ENCODE measurements around the gene SERPINA4.

Gene SERPINA4

DNA sequence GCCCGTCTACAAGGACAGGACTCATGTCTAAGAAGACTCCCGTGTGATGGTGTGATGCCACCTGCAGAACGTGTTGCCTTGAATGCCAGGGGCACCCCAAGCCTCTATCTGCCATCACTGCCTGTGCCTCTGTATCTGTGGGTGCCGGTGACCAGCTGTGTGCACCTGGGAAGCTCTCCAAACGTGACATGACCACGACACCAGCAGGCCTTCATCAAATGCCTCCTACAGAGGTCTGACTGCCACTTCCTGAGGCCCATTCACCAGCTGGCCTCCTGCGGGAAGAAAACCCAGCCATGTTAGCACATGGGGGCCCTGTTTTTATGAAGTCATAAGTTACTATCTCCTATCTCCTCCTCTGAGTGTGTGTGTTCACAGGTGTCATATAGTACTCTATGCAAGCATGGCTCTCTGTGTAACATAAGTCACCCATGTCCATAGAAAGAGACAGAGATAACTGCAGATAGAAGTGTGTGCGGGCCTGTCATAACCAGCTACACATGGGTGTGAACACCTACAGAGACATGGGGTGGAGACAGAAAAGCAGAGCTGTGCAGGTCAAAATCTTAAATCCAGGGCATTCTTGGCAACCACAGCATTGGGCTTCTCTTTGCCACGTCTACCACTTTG lies 18.3 kb upstream of the SERPINA4 start:
- no peak for DNase-seq (ENCODE audit: low read depth in 2 of 3, low spot score in 1 of 3)

DNA sequence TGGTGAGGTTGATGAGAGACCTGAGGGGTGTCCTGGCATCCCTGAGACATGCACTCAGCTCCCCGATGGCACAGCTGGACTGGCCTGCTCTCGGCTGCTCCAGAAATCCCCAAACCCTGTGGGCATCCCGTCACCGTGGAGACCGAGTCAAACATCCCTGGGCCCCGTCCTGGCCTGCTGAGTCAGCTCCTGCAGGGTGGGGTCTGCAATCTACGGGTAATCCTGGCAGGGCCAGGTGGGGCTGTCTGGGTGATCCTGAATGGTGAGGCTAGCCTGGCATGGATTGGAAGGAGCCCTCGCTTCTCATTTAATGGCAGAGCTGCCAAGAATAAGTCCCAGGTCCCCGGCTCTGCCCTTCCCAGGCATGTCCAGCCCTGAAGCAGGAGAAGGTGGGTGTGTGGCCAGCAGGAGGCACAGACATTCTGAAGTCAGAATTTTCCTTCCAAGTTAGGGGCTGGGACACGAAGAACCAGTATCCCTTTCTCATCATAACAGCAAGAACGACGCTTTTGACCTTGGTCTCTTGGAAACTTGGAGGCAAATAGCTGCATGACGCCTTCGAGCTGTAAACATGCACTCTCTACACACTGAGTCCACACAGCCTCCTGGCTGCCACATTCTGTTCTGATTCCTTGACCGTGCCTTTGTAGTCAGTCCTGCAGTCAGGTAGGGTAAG lies 17.7 kb upstream of the SERPINA4 start:
- DNase-seq (ENCODE audit: low read depth in 2 of 3, low spot score in 1 of 3) = no peak

DNA sequence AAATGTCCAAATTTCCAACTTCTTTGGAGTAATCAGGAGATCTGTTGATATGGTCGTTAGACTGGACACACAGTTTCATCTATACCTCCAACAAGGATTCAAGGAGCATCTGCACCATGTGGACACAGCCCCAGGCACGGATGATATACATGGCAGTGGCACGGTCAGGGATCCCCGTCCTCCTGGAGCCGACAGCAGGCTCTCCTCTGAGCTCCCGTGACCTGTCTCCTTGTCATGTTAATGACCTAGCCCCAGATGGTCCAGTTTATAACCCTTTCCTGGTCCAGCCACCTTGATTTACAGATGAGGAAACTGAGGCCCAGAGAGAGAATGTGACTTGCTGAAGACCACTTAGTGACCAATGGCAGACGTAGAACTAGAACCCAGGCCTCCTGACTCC lies 16.5 kb upstream of the SERPINA4 start:
- DNase-seq (ENCODE audit: low read depth in 2 of 3, low spot score in 1 of 3) = no peak

DNA sequence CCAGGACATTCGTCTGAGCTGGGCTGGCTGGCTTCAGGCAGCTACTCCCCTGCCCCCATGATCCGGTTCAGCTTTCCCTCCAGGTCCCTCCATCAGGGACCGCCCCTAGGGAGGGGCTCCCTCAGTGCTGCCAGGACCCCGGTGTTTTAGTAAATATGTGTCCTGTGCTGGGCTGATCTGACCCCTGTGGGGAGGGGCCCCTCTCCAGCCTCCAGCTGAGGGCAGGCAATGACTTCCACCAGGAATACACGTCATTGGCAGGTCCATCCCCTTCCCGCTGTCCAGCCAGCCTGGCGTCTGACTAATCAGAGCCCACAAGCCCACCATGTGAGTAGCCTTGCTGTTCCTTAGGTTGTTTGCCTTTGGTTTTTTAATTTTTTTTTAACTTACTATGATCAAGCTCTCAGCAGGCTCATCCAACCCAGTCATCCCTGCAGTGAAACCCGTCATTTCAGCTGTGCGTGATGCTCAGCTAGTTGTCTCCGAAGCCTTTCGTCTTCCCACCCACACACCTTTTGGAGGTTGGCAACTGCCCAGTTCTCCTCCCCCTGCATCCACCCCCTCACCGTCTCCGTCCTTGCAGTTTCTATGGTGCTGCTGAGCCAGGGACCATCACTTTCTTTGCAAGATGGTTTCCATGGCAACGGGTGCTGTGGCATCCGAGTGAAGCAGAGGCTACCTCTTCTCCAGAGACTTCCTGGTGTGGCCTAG lies 16.0 kb upstream of the SERPINA4 start:
- DNase-seq (ENCODE audit: low read depth in 2 of 3, low spot score in 1 of 3) = no peak

DNA sequence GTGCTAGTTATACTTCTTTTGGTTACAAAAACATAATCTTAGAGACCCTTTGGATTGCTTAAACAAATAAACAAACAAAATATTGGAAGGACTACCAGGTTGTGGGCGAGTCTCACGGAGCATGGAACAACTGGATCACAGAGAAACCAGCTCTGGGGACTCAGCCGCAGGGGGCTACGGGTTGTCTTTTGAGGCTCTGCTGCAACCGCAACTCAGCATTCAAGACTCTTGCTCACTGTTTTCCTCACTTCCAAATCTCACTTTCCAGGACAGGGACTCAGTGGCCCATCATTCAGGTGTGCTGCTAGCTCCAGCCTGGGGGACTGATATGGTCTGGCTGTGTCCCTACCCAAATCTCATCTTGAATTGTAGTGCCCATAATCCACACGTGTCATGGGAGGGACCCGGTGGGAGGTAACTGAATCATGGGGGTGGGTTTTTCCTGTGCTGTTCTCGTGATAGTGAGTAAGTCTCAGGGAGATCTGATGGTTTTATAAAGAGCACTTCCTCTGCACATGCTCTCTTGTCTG lies 14.0 kb upstream of the SERPINA4 start:
- no peak for DNase-seq (ENCODE audit: low read depth in 2 of 3, low spot score in 1 of 3)

DNA sequence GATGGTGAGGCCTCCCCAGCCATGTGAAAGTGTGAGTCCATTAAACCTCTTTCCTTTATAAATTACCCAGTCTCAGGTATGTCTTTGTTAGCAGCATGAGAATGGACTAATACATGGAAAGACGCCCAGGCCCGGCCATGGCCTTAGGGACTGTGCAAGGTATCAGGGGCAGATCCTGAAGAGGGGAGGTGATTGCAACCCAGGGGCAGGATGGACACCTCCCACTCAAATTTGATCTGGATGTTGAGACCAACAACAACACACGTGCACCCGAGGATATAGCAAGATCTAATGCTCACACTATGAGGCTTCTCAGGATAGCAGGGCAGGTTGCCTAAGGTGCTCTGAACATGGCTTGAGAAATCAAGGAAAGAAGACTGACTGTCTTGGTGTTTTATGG lies 13.5 kb upstream of the SERPINA4 start:
- DNase-seq (ENCODE audit: low read depth in 2 of 3, low spot score in 1 of 3) = no peak

DNA sequence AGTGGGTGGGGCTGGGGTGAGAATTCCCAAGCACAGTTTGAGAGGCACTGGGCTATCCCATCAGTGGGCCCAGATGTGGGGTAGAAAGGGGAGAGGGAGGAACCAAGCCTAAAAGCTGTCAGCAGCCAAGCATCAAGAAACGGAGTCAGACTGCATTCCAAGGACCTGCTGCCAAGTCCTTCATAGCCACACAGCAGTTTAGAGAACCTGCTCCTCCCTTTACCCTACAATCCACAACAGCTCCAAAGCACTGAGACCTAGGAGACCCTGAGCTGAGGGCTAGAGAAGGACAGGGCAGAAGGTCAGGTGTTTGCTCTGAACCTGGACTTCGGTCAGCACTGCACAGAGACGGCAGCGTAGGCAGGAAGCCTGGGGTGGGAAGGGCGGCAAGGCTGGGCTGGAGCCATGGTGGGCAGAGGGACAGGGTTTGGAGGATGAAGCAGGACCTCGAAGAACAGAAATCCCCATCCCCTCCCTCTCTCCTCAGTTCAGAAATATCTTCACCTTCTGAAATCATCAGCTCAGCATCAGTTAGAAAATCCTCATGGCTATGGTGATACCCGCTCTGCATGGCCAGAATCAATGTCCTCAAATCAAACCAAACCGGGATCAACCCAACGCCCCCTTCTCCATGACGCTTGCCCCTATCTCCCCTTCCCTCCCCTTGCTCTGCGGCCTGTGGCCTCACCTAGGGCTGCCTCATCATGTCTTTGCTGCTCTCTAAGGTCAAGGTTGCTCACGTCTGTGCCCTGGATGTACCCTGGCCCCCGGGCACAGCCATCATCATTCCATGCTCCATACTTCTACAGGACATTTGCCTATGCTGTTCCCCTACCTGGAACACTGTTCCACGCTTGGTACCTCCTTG lies 12.9 kb upstream of the SERPINA4 start:
- DNase-seq (ENCODE audit: low read depth in 2 of 3, low spot score in 1 of 3) = no peak

DNA sequence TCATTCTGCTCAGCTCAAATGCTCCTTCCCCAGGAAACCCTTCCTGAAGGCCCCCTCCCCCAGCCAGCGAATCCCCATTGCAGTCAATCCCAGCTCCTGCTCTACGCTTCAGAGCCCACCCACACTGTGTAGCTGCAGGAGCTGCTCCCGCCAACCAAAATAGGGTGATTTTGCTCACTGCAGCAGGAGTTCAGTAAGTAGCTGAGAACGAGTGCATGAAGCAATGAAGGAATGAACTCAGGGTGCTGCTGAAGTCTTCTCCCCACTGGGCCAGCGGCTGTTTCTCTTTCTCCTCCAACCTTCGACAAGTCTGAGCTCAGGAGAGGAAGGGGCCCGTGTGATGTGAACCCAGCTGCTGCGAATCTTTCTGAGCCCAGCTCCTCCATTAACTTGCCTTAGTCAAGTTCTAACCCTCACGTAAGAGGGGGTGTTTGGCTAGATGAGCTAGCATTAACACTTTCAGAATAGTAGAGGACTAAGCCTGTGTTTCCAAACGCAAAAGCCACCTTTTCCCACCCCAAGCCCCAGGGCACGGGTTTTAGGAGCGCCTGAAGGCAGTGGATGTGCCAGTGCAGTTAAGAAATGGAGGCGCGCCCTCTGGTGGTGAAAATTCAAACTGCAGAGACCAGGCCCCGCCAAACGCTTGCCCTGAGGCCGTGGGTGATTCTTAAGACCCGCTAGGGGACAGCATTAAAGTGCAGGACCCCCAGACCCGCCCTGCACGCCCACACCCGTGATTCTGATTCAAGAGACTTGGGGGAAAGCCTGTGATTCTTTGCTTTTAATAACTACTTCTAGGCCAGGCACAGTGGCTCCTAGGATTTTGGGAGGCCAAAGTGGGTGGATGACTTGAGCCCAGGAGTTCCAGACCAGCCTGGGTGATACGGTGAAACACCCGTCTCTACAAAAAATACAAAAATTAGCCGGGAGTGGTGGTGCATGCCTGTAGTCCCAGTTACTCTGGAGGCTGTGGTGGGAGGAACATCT lies 11.9 kb upstream of the SERPINA4 start:
- DNase-seq (ENCODE audit: low read depth in 2 of 3, low spot score in 1 of 3) = peak; percentile 39 to 63 (median 49)

DNA sequence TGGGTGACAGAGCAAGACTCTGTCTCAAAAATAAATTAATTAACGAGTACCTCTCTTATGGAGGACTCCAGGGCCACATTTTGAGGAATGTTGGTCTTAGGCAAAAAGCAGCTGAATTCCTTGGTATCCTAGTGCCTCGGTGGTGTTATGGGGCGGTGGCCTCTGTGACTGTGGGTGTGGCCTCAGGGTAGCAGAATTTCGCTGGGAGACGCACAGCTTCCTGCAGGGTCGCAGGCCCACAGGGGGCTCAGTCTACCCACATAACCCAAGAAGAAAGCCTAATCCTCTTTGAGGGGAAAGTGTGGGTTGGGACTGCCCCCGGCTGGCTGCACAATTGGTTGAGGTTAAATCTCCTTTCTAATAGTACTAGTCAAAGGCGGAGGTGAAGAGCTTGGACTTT lies 11.2 kb upstream of the SERPINA4 start:
- DNase-seq (ENCODE audit: low read depth in 2 of 3, low spot score in 1 of 3) = no peak

DNA sequence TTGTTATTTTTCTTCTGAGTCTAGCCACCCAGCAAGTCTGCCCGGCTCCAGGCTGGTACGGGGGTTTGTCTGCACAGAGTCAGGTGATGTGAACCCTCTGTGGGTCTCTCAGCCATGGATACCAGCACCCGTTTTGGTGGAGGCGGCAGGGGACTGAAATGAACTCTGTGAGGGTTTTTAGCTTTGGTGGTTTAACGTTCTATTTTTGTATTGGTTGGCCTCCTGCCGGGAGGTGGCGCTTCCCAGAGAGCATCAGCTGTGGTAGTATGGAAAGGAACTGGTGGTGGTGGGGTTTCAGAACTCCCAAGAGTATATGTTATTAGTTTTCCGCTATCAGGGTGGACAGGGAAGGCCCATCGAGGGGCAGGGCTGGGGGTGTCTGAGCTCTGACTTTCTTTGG lies 5.3 kb upstream of the SERPINA4 start:
- no peak for DNase-seq (ENCODE audit: low read depth in 2 of 3, low spot score in 1 of 3)

DNA sequence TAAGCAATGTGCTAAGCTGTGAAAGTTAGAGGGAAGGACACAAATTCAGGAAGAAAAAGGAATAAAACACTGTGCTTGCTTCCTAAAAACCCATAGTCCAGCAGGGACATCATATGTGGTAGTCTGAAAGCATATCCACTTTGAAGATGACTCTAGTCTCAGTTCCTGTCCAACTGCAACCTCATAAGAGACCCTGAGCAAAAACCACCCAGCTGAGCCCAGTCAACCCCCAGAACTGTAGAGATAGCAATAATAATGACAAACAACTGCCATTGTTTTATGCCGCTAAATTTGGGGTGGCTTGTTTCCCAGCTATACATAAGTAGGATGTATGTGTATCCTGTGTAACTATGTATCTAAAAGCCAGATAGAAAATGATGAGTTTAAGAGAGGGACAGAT lies 3.9 kb upstream of the SERPINA4 start:
- no peak for DNase-seq (ENCODE audit: low read depth in 2 of 3, low spot score in 1 of 3)

DNA sequence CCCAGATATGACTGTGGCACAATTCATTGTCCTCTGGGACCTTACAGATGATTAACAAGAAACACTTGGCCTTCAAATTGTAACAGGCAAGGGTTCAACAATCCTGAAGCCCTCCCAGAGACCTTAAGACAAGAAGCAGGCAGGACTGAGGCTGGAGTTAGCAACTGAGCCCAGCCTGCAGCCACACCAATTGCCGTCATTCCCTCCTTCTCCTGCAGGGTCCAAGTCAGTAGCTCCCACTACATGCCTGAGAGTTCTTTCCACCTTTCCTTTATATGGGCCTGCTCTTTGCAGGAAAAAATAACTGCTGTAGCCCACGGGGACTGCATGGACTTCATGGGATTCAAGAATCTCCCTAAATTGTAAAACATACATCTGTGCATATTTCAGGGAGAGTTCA lies 2.4 kb upstream of the SERPINA4 start:
- no peak for DNase-seq (ENCODE audit: low read depth in 2 of 3, low spot score in 1 of 3)

DNA sequence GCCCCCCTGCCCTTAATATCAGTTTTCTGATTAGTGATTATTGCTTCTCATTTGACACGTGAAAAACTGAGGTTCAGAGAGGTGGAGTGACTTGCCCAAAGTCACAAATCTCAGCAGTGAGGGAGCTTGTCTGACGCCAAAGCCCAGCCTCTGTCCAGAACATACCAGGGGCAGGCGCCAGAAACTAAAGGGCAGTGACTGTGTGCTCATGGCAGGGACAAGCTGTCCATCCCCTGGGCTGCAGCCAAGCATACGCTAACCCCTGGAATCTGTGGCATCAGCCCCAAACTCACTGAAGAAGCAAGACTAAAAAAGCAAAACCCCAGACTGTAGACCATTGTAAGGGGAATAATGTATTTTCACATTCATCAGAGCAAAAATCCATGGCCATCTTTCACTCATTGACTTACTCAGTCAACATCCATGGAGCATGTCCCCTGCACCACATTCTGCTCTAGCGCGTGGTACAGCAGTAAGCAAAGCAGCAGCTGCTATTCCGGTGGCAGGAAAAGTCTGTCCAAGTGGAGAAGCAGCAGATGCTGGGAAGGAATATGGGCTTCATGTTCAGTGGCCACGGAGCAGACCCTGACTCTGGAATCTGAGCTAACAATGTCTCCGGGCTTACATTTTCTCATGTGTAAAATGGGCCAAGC lies 1.5 kb upstream of the SERPINA4 start:
- no peak for DNase-seq (ENCODE audit: low read depth in 2 of 3, low spot score in 1 of 3)

DNA sequence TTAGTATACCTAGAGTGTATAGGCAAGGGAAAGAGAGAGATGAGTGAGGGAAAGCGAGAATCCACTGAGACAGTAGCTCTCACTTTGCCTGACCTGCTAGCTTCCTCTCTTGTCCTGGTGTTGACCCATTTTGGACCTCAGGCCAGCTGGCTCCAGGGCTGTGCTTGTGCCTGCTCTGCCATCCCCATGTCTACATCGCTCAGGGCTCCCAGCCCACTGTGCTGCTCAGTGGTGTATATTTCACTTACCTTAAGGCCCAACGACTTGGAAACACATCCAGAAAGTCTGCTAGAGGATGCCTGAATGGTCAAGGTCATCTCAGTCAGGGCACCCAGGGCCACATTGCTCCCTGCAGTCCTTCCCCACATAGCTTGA lies 964 bp upstream of the SERPINA4 start:
- DNase-seq (ENCODE audit: low read depth in 2 of 3, low spot score in 1 of 3) = no peak

DNA sequence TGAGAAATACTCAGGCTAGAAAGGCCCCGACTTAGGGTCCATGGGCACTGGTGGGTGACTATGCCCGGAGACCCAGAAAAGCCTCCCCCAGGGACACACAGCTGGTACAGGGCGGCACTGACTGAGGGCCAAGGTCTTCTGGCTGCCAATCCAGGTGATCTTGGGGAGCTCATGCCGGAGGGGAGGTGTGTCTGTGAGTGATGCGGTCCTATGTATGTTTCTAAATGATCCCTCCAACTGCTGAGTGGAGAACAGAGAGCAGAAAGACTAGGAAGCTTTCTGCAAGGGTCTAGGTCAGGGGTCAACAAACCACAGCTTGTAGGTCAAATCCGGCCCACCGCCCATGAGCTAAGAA lies 391 bp downstream of the SERPINA4 start:
- no peak for DNase-seq (ENCODE audit: low read depth in 2 of 3, low spot score in 1 of 3)

DNA sequence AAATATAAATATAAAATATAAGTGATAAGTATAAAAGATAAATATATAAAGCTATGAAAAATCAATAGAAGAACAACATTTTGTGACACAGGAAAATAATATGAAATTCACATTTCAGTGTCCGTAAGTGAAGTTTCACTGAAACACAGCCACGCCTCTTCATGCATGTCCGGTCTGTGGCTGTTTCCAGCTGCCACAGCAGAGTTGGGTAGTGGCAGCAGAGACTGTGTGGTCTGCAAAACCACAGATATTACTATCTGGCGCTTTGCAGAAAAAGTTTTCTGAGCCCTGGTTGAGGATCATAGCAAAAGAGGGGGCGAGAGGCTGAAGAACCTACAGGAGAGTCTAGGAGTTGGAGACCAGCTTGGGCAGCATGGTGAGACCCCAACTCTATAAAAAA lies 780 bp downstream of the SERPINA4 start:
- no peak for DNase-seq (ENCODE audit: low read depth in 2 of 3, low spot score in 1 of 3)

DNA sequence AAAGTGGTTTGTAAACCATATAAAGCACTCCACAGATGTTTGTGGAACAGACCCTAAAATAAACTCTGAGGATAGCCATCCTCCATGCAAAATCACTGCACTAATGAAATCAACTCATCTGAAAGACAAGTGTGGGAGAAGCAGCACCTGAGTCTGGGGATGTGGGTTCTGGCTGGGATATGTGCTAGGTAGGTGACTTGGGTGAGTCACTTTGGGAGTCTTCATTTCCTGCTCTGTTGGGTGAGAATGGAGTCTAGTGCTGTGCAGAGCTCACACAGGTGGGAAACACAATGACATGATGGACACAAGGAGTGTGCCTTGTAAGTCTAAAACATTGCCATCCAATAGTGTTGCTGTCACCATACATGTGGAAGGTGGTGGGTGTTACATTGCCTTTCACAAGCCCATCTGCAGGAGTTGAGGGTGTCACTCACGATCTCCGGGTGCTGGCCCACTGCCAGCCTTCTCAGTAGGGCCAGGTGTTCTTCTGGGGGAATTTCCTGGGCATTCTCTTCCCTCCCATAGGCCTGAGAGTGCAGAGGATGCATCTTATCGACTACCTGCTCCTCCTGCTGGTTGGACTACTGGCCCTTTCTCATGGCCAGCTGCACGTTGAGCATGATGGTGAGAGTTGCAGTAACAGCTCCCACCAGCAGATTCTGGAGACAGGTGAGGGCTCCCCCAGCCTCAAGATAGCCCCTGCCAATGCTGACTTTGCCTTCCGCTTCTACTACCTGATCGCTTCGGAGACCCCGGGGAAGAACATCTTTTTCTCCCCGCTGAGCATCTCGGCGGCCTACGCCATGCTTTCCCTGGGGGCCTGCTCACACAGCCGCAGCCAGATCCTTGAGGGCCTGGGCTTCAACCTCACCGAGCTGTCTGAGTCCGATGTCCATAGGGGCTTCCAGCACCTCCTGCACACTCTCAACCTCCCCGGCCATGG lies 2.0 kb downstream of the SERPINA4 start:
- no peak for DNase-seq (ENCODE audit: low read depth in 2 of 3, low spot score in 1 of 3)

DNA sequence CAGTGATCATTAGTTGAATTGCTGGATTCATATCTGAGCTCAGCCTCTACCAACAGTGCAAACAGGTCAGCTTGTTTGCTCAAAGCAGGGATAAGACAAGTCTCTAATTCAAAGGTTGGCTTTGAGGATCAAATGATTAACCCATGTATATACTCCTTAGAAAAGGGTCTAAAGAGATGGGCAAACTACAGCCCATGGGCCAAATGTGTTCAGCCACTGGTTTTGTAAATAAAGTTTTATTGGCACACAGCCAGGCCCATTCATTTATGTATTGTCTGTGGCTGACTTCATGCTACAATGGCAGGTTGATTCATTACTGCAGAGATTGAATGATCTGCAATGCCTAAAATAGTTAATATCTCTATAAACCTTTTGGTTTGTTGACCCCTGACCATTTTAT lies 3.1 kb downstream of the SERPINA4 start:
- DNase-seq (ENCODE audit: low read depth in 2 of 3, low spot score in 1 of 3) = no peak

DNA sequence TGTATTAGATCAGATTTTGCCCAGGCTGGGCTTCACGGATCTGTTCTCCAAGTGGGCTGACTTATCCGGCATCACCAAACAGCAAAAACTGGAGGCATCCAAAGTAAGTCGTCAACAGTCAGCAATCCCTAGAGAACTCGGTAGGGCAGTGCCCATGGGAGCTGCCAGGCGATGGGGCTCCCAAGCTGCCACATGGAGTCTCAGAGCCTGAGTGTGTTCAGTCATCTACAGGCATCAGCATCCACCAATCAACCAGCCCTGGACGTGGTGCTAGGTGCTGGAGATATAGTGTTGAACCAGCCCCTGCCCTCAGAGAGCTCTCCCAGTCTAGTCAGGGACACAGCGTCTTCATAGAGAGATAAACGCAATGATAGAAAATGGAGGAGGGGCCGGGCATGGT lies 6.9 kb downstream of the SERPINA4 start:
- DNase-seq (ENCODE audit: low read depth in 2 of 3, low spot score in 1 of 3) = no peak

All from stimulated activated CD4-positive, alpha-beta T cell treated with anti-CD3 and anti-CD28 coated beads, Interleukin-12 subunit alpha, Interleukin-12 subunit beta, amount 100 ng/mL, for 48 hours (primary cell).